ENCODE results near the gene BDKRB2.

BDKRB2 gene

GRCh38 chr14:96225745-96226151, 21.1 kb downstream of the BDKRB2 start:
- no peak for TF ChIP-seq CTCF (IDR thresholded peaks at IDR 0.05; ENCODE audit: low read depth, low read length, missing control alignments)
- H3K4me3 ChIP-seq (ENCODE audit: low read depth, low read length): no peak overlapping the region
- in situ Hi-C loops (cut with HindIII; ENCODE audit: low sequenced_read_pairs): no loop called here
- no peak for DNase-seq (ENCODE audit: low read depth)

GRCh38 chr14:96227428-96227827, 22.8 kb downstream of the BDKRB2 start:
- TF ChIP-seq CTCF (IDR thresholded peaks at IDR 0.05; ENCODE audit: low read depth, low read length, missing control alignments): no peak
- H3K4me3 ChIP-seq (ENCODE audit: low read depth, low read length): no peak overlapping the region
- in situ Hi-C loops (cut with HindIII; ENCODE audit: low sequenced_read_pairs): no loop called here
- no peak for DNase-seq (ENCODE audit: low read depth)

- H3K4me3 ChIP-seq (ENCODE audit: low read depth, low read length): no peak overlapping the region
- no peak for DNase-seq (ENCODE audit: low read depth)
- no peak for TF ChIP-seq CTCF (IDR thresholded peaks at IDR 0.05; ENCODE audit: low read depth, low read length, missing control alignments)
- in situ Hi-C loops (cut with HindIII; ENCODE audit: low sequenced_read_pairs): no loop called here
Observed at GRCh38 chr14:96229315-96229714, 24.7 kb downstream of the BDKRB2 start.

GRCh38 chr14:96231056-96231455, 26.4 kb downstream of the BDKRB2 start:
- no peak for TF ChIP-seq CTCF (IDR thresholded peaks at IDR 0.05; ENCODE audit: low read depth, low read length, missing control alignments)
- H3K4me3 ChIP-seq (ENCODE audit: low read depth, low read length): no peak overlapping the region
- no peak for DNase-seq (ENCODE audit: low read depth)
- in situ Hi-C loops (cut with HindIII; ENCODE audit: low sequenced_read_pairs): no loop called here

GRCh38 chr14:96231526-96232130, 27.0 kb downstream of the BDKRB2 start:
- no peak overlapping the region for H3K4me3 ChIP-seq (ENCODE audit: low read depth, low read length)
- TF ChIP-seq CTCF (IDR thresholded peaks at IDR 0.05; ENCODE audit: low read depth, low read length, missing control alignments): no peak
- DNase-seq (ENCODE audit: low read depth): no peak
- in situ Hi-C loops (cut with HindIII; ENCODE audit: low sequenced_read_pairs): no loop called here

GRCh38 chr14:96232506-96232905, 27.9 kb downstream of the BDKRB2 start:
- no peak overlapping the region for H3K4me3 ChIP-seq (ENCODE audit: low read depth, low read length)
- DNase-seq (ENCODE audit: low read depth): no peak
- TF ChIP-seq CTCF (IDR thresholded peaks at IDR 0.05; ENCODE audit: low read depth, low read length, missing control alignments): no peak
- in situ Hi-C loops (cut with HindIII; ENCODE audit: low sequenced_read_pairs): no loop called here

All from astrocyte of the cerebellum (primary cell).